AG09319 (cell line): Measurements from ENCODE around the gene RELCH.
"Not testable (repeated sequence)": the region's sequence is repeated elsewhere in the genome, so short reads cannot be mapped to it uniquely, and the experiment has no call there.

Experiments
- DNase-seq: peaks from one replicate; pipeline ENCODE4 v3.0.0-alpha.2; 2010; ENCODE audit warnings: low read depth; ENCODE audit errors: extremely low read depth
- CTCF ChIP-seq: IDR thresholded peaks from 2 replicates; pipeline ENCODE4 v1.5.1; 2011; ENCODE audit warnings: low read depth, mild to moderate bottlenecking, inconsistent platforms, low read length, moderate library complexity

Gene RELCH

GRCh38 chr18:62157843-62158242 lies 29.2 kb upstream of the RELCH start:
- TF ChIP-seq CTCF = no peak
- no peak for DNase-seq

GRCh38 chr18:62164310-62164709 lies 22.7 kb upstream of the RELCH start:
- DNase-seq = no peak
- no peak for TF ChIP-seq CTCF

- DNase-seq = no peak
- TF ChIP-seq CTCF = no peak
Observed at GRCh38 chr18:62164855-62165487, 22.1 kb upstream of the RELCH start.

- no peak for TF ChIP-seq CTCF
- DNase-seq = no peak
Observed at GRCh38 chr18:62165583-62165982, 21.5 kb upstream of the RELCH start.

- not testable (repeated sequence) for DNase-seq
Observed at GRCh38 chr18:62166524-62166923, 20.5 kb upstream of the RELCH start.

GRCh38 chr18:62170857-62171256 lies 16.2 kb upstream of the RELCH start:
- no peak for DNase-seq

GRCh38 chr18:62172298-62172697 lies 14.8 kb upstream of the RELCH start:
- no peak for TF ChIP-seq CTCF
- DNase-seq = no peak

More at GRCh38 chr18:62170857-62171256, 16.2 kb upstream of the RELCH start:
- no peak for TF ChIP-seq CTCF

GRCh38 chr18:62175521-62175920 lies 11.5 kb upstream of the RELCH start:
- no peak for TF ChIP-seq CTCF
- no peak for DNase-seq
